ENCODE results near the gene TIMM10.
A peak's percentile ranks its signal among the peaks of the same experiment; 100 is the strongest.

TIMM10 gene

GRCh38 chr11:57482782-57483561, 47.6 kb downstream of the TIMM10 start:
- peak; percentile 41 for DNase-seq

GRCh38 chr11:57481915-57482781, 48.4 kb downstream of the TIMM10 start:
- DNase-seq, result no peak

GRCh38 chr11:57481315-57481714, 49.2 kb downstream of the TIMM10 start:
- DNase-seq, result no peak

- peak; percentile 38 for DNase-seq
These were observed 50.0 kb downstream of the TIMM10 start for GRCh38 chr11:57480409-57481137.

- DNase-seq, result no peak
These were observed 50.6 kb downstream of the TIMM10 start for GRCh38 chr11:57479911-57480310.

- no peak for DNase-seq
These were observed 51.4 kb downstream of the TIMM10 start for GRCh38 chr11:57479021-57479663.

Data from central memory CD4-positive, alpha-beta T cell (primary cell).